ENCODE measurements around the gene TAMM41.

TAMM41 gene, protein sequence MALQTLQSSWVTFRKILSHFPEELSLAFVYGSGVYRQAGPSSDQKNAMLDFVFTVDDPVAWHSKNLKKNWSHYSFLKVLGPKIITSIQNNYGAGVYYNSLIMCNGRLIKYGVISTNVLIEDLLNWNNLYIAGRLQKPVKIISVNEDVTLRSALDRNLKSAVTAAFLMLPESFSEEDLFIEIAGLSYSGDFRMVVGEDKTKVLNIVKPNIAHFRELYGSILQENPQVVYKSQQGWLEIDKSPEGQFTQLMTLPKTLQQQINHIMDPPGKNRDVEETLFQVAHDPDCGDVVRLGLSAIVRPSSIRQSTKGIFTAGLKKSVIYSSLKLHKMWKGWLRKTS

DNA sequence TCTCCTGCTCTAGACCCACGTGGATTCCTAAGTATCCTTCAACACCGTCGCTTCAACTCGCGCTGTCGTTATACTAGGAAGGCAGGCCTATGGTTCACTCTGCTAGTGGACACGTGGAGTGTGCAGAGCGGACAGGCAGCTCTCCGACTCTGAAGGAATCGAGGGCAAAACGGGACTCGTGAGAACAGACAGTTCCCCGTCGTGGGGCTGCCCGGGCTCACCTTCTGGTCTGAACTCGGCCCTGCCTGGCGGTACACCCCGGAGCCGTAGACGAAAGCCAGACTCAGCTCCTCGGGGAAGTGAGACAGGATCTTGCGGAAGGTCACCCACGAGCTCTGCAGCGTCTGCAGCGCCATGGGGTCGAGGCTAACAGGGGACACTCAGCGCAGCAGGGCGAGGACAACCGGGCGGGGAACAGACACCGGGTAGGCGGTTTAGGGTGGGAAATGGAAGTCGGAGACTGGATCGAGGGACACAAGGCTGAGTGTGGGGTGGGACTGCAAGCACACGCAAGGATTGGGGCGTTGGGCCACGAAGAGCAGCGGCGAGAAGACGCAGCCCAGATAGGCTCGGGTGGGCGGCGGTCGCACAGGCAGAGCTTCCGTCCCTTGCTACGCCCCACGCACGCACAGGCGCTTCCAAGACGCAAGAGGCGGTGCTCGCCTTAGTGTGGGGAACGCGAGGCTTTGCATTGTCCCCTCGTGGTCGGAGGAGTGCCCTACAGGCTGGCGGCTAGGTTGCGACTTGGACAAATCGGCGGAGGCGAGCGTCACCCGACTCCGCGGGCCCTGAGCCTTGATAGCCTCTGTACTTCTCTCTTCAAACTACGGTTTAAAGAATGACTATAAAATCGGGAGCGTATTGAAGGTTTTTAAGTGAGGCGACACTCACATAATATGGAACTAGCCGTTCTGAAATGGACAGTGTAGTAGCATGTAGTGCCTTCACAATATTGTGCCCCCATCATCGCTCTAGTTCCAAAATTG is at the start of gene TAMM41:
Gene TAMM41 (minus strand): TSS at position 605 of the 986 bp plus-strand sequence. CDS start 249 bp downstream, at position 356.
- TF ChIP-seq, protein P1, sequence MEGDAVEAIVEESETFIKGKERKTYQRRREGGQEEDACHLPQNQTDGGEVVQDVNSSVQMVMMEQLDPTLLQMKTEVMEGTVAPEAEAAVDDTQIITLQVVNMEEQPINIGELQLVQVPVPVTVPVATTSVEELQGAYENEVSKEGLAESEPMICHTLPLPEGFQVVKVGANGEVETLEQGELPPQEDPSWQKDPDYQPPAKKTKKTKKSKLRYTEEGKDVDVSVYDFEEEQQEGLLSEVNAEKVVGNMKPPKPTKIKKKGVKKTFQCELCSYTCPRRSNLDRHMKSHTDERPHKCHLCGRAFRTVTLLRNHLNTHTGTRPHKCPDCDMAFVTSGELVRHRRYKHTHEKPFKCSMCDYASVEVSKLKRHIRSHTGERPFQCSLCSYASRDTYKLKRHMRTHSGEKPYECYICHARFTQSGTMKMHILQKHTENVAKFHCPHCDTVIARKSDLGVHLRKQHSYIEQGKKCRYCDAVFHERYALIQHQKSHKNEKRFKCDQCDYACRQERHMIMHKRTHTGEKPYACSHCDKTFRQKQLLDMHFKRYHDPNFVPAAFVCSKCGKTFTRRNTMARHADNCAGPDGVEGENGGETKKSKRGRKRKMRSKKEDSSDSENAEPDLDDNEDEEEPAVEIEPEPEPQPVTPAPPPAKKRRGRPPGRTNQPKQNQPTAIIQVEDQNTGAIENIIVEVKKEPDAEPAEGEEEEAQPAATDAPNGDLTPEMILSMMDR (IDR thresholded peaks at IDR 0.05) = peak; percentile 95

DNA sequence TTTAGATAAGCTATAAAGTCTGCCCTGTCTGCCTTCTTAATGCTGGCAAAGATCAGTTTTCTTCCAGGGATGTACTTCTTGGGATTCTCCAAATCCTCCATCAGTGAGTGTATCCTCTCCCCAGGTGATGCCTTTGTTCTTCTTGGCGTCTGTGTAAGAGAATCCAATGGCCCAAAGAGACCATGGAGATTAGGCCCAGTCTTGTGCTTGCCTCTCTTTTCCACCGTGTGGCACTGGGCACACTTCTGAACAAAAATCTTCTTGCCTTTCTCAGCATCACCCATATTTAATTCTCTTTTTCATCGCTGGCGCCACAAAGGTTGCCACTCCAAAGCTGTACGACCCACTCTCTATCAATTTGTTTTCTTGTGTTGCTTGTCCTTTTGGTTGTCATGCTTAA is 32.2 kb upstream of the TAMM41 start:
- TF ChIP-seq, protein P1 (IDR thresholded peaks at IDR 0.05) = no peak

DNA sequence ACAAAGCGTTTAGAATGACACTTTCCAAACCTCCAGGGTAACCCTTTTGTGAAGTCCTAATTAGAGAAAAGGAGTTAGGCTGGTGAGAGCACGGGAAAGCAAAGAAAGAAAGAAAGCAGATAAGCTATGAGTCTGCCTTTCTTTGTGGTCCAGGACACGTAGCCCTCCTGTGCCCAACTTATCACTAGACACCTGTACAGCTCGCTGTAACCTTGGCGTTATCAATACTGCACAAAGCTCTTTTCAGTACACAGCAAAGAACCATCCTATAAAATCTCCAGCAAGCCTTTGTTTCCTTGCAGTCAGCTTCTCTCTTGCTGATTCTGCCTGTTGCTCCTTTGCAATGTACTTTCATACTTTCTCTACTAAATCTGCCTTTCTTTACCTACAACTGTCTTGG is 6.8 kb upstream of the TAMM41 start:
- TF ChIP-seq, protein P1 (IDR thresholded peaks at IDR 0.05) = no peak

DNA sequence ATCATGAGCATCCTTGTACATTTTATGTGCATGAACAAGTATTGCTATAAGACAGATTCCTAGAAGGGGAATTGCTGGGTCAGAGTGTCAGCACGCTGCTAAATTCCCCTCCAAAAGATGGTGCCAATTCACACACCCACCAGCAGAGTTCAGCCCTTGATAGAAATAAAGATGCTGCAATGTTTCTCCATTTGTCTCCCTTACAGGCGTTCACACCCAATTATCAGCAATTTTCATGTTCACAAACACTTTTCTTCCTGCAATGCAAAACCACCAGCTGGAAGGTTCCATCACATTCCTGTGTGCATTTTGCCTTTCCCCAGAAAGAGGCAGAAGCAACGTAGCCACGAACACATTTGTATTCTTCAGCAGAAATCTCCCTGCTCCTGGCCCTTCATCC is 3.3 kb upstream of the TAMM41 start:
- TF ChIP-seq, protein P1 (IDR thresholded peaks at IDR 0.05) = no peak

DNA sequence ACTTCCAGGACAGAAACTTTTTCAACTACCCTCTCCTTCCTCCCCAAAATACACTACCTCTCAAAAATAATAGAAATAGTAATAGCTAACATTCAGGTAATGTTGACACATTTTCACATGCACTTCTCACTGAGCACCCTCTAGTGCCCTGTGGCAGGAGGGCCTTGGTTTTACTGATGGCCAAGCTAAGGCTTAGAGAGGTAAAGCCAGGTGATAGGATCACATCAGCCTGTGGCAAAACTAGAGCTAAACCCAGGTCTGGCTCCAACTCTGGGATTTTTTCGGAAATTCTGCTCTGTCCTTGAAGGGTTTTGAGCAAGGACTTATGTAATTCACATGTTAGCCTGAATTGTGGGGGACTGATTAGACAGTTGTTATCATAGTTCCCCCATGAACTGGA is 922 bp upstream of the TAMM41 start:
- TF ChIP-seq, protein P1 (IDR thresholded peaks at IDR 0.05) = peak; percentile 23; the same call in 1 of the 2 replicates

DNA sequence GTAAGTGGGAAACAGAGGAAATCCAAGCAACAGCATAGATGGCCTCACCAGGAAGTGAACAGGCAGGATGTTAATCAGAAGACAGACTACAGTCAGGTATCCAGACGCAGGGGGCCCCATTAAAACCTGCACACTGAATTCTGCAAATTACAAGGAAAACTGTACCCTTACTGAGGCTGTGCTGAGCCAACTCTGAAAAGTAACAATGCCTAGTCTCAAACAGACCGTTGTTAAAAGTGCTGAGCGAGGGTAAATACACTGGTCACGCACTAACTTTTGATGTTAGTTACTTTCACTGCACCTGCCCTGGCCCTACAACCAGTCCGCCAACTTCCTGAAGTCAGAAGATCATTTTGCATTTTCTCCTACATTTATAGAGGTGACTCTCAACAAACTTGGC is 1.0 kb downstream of the TAMM41 start:
- TF ChIP-seq, protein P1 (IDR thresholded peaks at IDR 0.05) = no peak

DNA sequence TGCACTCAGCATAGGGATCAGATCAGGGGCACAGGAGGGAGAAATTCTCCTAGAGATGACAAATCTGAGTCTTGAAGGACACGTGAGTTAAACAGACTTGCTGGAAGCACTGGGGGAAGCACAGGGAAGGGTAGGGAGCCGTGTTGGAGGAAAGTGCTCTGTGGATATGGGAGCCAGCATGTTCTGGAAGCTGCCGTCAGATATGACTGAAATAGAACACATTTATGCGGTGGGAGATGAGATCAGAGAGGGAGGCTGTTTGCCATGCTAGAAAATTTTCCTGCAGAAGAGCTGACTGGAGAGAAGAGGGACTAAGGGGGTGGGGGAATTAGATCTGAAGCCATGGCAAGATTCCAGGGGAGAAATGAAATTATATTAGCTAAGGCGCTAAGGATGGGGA is 1.8 kb downstream of the TAMM41 start:
- TF ChIP-seq, protein P1 (IDR thresholded peaks at IDR 0.05) = no peak

Data from LNCAP (cell line).